Glomerular visceral epithelial cell (primary cell): ENCODE results near the gene NALCN.

Experiments used
- DNase-seq: peaks from one replicate; pipeline ENCODE4 v3.0.0-alpha.2; 2016; ENCODE audit errors: extremely low spot score

The NALCN gene

DNA sequence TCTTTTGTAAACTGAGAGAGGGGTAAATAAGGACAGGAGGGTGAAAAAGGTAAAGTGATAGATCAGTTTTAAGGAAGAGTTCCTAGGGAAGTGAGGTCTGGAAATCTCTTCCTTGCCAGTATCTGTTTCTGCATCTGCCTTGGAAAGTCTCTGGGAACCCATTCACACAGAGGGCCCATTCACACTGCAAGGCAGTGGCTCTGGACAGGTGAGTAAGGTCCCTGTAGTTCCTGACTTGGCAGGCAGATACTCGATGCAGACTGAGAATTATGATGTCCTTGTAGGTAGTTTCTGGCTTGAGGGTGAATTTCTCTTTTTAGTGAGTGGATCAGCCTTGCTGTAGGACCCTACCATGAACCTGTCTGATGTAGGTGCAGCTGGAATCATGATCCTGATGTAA, 293.3 kb downstream of the NALCN start:
- DNase-seq, result no peak

DNA sequence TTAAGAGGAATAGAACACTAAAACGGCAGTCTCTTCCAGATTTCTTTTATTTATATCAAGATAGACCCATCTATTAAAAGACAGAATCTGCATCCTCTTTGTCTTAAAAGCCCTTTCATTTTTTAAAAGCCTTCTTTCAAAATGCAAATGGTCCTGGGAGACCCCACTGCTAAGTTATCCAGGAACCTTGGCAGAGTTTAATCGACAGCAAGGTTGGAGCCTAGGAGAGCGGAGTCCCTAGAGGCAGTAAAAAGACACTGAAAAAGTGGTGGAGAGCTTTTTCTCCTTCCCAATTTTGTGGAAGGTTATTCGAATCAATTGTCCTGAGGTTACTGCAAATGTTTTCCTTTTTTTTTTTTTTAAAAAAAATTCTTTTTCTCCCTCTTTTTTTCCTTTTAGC, 294.7 kb downstream of the NALCN start:
- no peak for DNase-seq

GRCh38 chr13:101120007-101120406, 296.3 kb downstream of the NALCN start:
- no peak for DNase-seq

DNA sequence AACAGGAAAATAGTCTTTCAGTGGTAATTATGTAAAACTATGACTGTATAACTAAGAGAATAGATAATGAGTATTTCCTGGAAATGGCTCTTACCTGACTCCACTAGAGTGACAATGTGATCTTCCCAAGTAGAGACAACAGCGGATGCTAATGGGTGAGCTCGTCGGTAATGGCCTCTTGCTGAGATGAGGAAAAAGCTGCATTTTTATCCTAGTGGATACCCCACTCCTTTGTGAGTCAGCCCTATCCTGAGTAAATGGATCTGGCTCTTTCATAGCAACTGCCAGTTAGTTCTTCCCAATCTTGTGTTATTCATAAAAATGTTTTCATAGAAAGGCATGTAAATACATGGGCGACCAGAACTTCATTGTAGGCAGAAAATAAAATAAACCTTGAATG, 299.5 kb downstream of the NALCN start:
- DNase-seq, result no peak

DNA sequence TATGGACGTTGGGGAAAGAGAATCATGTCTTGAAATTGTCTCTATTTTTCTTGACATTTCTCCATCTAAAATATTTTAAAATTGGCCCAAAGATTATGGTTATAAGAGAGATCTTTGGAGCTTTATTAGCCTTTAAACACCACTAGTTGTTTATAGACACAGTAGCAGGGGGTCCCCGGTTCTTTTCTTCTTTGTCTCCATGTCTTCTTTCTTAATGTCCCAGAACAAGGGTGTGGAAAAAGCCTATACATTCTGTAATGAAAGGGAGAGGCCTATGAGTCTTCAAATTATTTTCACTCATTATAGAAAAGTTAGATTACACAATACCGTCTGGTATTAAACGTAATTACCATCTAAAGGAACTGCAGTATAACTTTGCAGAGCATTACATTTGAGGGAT, 300.0 kb downstream of the NALCN start:
- no peak for DNase-seq

- peak; percentile 5 for DNase-seq
Observed at GRCh38 chr13:101115762-101116171, 300.5 kb downstream of the NALCN start.

GRCh38 chr13:101111894-101112293, 304.4 kb downstream of the NALCN start:
- DNase-seq, result no peak

- no peak for DNase-seq
Observed at GRCh38 chr13:101109005-101109404, 307.3 kb downstream of the NALCN start.

DNA sequence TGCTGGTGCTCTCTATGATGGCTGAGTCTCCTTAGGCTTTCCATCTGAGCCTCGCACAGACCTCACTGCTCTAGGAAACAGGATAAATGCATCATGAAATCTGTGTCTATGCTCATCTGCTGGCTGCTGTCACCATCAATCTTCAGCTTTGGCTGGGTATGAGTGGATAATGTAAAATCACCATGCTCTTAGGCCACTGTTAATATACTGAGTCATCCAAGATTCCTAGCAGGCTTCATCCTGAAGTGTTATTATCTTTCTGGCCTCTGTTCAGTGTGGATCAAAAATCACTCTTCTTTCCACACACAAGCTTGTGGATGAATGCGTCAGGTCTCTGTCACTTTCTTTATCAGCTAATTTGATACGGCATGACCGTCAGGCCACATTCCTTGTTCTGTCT, 317.4 kb downstream of the NALCN start:
- peak; percentile 25 for DNase-seq

- no peak for DNase-seq
Observed at GRCh38 chr13:101092985-101093384, 323.3 kb downstream of the NALCN start.

DNA sequence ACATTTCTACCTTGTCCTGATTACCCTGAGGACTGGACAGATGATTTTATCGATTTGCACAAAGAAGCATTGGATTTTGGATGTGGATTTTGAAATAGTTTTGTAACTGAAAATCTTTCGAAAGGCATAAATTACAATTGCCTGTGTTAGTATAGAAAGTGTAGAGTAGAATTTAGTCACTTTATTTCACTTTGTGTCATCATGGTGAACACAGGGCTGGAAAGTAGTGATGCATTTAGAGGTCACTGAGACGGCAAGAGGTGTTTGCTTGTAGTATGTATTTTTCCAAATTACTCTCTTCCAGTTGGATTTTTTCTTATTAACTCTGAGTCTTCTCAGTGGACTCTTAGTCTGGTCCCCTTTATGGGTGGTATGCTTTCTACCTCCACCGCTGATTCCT, 326.0 kb downstream of the NALCN start:
- no peak for DNase-seq

GRCh38 chr13:101085551-101085950, 330.8 kb downstream of the NALCN start:
- DNase-seq, result no peak

DNA sequence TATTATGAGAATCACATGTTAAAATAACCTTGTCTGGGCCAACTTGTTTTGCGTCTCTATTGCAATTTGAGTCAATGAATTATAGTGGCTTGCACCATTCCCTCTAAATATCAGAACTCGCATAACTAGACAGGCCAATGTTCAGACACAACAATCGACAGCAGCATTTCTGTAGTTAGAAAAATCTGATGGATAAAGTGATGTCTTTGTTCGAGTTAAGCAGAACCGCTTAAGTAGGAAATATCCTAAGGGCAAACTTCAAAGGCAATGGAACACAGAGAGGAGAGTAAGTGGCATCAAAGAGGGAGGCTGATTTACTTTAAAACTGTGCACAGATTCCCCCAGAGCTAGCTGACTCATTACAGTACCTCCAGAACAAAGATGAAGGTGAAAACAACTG, 333.9 kb downstream of the NALCN start:
- DNase-seq, result no peak

DNA sequence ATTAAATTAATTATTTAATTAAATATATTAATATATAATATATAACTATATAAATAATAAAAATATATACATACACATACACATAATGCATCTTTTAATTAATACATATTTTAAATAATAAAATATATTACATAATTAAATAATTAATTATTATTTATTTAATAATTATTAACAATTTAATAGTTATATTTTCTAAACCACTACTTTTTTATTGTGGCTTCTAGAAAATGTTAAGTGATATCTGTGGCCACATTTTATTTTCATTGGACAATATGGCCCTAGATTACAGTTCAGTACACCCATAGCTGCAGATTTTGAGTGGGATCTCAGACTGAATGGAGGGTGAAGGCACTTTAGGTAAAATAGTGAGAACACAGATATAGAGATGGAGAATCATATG, 335.7 kb downstream of the NALCN start:
- no peak for DNase-seq

DNA sequence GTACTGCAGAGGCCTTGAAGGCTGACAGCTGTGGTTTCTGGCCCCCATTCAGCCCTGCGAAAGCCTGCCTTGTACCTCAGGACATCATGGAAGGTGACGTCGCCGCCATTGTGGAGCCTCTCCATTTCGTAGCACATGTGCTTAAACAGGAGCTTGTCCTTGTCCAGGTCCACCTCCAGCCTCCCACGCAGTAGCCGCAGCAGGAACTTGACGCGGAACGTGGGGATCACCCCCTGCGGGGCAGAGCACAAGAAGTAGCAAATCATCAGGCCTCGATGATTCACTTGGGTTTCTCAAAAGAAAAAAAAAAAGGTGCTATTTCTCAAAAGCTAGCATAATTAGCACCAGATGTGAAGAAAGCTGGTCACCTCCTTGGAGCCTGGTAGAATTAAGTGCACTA, 351.0 kb downstream of the NALCN start:
- DNase-seq, result no peak

DNA sequence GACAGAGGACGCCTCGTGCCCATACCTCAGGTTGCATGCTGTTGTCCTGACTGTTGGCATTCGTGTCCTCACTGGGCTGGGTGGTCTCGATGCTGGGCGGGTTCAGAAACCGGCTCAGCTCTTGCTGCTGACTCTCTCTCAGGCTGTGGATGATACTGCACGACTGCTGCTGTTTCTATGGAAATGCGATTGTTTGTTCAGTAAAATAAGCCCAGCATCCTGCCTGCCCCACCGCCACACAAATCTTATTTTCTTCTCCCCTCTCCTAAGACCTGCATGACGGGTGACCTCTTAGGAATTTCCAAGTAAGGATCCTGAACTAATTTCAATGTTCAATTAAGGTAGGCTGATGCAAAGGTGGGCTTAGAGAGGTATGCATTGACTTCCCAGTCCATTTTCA, 356.5 kb downstream of the NALCN start:
- no peak for DNase-seq

- DNase-seq, result no peak
Observed at GRCh38 chr13:101058841-101059240, 357.5 kb downstream of the NALCN start.

DNA sequence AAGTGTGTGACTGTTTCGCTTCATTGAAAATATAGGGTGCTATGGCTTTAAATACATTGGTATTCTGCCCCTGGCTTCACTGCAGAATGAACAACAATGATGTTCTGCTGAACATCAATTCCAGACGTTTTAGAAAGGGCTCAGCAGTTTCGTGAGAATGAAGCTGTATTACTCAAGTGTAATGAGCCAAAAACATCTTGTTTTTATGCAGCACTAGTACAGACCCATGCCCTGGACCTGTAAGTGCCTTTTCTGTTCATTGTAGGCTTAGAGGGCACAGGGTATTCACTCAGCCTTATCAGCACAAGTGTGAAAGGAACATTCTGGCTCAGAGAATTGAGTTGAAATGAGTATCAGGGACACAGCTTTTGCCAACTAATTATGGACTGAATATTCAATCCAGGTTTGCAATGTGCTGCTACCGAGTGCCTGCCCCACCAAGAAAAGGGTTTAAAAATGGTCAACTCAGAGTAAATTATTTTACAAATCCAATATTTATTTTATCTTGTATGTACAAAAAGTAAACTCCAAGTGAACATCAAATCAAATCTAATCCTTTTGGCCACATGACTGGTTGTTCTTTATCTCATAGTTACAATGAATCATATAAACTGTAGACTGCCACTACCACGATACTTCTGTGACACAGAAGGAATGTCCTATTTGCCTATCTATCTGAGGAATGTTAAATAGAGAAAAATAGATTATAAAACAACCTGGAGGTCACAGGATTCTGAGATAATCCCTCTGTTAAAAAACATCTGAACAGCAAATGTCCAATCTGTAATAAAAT, 362.8 kb downstream of the NALCN start:
- DNase-seq, result no peak

DNA sequence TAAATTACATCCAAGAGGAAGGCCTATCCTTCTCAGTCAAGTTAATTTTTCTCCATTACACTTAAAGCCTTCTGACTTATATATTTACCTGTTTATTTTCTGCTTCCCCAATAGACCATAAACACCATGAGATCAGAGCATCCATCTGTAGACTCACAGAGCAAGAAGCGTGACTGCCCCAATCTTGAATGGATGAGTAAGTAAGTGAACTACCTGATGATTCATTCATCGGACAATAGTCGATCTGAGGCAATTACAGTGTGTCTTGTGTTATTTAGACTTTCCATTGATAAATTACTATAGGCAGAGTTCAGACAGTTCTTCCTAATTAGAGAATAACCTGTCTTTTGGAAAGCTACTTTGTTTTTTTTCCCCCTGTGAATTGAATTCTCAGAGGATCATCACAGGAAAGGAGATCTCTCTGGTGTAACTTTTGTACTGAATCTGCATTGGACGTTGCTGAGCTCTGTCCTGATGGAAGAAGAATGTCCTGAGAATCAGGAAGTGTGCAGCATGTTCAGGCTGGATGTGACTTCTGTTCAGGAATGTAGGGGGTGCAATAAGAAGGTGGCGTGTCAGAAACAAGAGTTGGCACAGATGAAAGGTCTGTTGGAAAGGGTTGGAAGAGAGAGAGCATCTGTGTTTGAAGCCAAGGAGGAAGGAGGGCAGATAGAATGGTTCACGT, 367.0 kb downstream of the NALCN start:
- peak; percentile 52 for DNase-seq

GRCh38 chr13:101036546-101036945, 379.8 kb downstream of the NALCN start:
- DNase-seq, result no peak

GRCh38 chr13:101035119-101035620, 381.1 kb downstream of the NALCN start:
- DNase-seq, result no peak

GRCh38 chr13:101026736-101027398, 389.4 kb downstream of the NALCN start:
- no peak for DNase-seq

DNA sequence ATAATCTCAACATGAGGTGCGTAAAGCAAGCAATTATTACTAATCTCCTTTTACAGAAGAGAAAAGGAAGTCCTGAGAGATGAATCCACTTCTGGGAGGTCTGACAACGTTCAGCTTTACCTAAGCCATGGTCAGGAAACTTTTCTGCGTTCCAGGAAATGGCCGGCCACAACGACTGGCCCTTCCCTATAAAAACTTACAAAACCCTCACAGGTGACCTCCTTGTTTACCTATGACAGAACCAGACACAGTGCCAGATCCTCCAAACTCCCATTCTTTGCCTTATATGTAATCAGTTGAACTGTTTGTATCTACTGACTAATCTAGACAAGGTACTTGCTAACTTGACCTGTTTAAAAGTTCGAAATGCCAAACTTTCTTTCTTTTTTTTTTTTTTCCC, 390.0 kb downstream of the NALCN start:
- no peak for DNase-seq
